Left colon (tissue), 2 donors: Measurements from ENCODE around the gene KCNK13. TPM values are rescaled to one million over a fixed set of nuclear protein-coding genes. Genes with fewer than 3 reads are reported as not detected.

Source experiments
- ATAC-seq: fragments of 200-7000 bp; cut with Tn5 transposase; one replicate; pipeline ENCODE4 v1.9.1; 2020; ENCODE audit warnings: mild to moderate bottlenecking, moderate library complexity
- DNase-seq, 2 donors: peaks; one replicate each; pipeline ENCODE4 v3.0.0-alpha.2; 2020
- intact Hi-C, 2 donors: fragments of 100-400 bp; cut with DNase I in 1 of 2; cut with micrococcal nuclease in 1 of 2; formaldehyde crosslinking; loops; one replicate each; pipeline versions ENCODE4 v1.11.2 to v1.14.0; 2022; cut with DNase I, micrococcal nuclease
- total RNA-seq, 2 donors: library from RNA; stranded (reverse); fragmentation: NEBNext Ultra II Directional; extraction: Animal tissue kit (Norgen Biotek cat#: 25700); gene quantifications; one replicate each; pipeline ENCODE4 v1.2.1, GENCODE V29; 2021
- donor health status: DM: no; HTN: no; CAD: no.
- donor health status: DM: yes; HTN: yes; CAD: no.

KCNK13 gene
- total RNA-seq, 2 donors from 2014 or later: 0.15 to 0.59 TPM

DNA sequence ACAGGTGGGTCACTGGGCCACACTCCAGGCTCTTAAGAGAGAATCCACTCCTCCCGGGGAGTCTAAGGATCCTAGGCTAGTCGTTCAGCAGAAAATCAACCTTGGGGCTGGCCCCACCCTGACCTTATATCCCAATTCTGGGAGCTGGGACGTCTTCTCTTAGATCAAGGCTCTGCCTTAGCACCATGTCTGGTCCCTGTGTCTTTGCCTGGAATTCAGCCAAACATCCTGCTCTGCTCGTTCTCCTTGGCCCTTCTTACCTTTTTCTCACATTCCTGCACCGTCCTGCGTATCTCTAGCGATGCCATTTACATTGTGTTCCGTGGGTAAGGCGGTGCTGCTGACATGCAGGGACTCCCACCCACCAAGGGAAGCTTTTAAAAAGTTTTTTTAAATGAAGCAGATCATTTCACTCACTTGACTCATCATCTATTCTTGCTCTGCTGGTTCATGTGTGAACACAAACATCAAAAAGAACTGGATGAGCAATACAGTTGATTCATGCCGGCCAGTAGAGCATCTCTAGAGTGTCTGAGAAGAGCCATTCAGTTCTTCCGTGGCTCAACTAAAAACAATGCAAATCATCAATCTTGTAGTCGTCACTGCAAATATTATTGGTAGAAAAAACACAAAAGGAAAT, 50.2 kb downstream of the KCNK13 start:
- ATAC-seq: no peak
- intact Hi-C loops: no loop called here
- no peak for DNase-seq

DNA sequence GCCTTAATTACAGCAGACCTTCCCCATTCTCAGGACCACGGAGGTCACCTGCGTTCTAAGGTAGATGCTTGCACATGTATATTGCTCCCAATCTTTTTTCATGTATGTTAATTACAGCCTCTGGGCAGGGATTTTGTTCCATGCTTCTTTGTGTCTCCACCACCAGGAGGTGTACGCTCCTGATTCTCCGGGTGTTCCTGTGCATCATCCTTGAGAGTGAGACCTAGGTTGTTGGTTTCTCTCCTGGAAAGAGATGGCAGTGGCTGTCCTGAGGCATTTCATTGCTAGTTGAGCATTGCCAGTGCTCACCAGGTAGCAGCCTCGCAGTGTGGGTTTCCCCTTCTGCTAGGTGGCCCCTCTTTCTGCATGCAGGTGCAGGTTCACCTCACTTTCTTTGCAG, 52.8 kb downstream of the KCNK13 start:
- no peak for DNase-seq
- intact Hi-C loops: no loop called here
- no peak for ATAC-seq

DNA sequence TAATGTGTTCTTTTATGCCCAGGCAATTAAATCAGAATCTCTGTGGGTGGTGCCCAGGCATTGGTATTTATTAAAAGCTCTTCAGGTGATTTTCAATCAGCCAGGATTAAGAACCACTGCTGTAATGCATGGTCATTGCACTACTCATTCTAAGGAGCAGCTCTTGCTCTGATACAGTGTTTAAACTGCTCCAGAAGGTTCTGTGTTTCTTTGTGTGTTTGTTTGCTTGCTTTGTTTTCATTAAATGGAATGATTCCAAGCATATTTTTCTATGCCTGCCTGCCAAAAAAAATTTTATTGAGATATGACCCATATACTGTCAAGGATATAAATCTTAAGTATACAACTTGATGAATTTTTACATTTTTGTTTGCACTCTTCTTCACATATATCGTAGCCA, 54.0 kb downstream of the KCNK13 start:
- DNase-seq (no peak), ATAC-seq (no peak)

DNA sequence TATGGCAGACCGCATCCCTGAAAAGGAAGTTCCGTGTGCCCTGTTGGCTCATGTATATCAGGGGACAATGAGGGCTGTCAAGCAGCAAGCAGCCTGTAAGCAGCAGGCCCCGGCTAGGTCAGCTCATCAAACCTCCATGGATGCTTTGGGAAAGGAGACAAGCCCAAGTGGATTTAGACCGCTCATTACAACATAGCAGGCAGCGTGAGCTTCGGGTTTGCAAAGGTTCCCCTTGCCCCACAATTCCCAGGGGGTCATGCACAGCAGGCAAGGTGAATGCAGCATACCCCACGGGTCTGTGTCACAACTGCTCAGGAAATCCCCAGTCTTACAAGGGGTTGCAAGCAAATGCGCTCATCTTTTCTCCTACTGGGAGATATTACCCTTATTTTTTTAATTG, 54.6 kb downstream of the KCNK13 start:
- DNase-seq (no peak), ATAC-seq (no peak)
- intact Hi-C loops: no loop called here

More for the DNA sequence above, 54.0 kb downstream of the KCNK13 start:
- intact Hi-C loops: no loop called here

DNA sequence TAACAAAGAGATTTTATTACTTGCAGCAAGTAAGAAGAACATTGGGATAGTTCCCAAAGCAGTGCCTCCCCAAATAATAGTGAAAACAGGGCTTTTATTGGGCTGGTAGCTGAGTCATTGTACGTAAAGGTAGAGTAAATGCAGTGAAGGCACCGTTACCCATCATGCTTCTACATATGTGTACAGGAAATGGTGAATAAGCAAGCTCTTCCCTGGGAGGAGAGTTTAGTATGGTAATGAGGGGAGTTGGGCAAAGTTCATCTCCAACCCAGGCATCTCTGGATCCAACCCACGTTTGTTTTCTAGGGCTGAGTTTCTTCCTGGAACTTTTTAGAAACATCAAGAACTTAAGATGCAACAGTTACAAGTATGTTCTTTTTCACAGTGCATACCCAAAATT, 56.2 kb downstream of the KCNK13 start:
- DNase-seq (no peak), ATAC-seq (no peak)
- intact Hi-C loops: no loop called here

DNA sequence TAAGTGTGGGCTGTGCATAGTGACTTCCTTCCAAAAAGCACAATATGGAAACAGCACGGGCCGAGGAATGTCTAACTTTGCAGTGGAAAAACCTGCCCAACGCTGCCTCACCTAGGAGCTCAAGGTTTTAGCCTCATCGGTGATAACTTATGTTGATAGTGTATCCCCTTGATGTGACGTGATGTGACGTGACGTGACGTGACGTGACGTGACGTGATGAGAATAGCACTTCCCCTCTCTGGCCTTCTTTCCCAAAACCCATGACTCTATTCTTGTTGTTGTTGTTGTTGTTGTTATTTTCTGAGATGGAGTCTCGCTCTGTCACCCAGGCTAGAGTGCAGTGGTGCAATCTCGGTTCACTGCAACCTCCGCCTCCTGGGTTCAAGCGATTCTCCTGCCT, 64.5 kb downstream of the KCNK13 start:
- intact Hi-C loops: no loop called here
- ATAC-seq (no peak), DNase-seq (no peak)

DNA sequence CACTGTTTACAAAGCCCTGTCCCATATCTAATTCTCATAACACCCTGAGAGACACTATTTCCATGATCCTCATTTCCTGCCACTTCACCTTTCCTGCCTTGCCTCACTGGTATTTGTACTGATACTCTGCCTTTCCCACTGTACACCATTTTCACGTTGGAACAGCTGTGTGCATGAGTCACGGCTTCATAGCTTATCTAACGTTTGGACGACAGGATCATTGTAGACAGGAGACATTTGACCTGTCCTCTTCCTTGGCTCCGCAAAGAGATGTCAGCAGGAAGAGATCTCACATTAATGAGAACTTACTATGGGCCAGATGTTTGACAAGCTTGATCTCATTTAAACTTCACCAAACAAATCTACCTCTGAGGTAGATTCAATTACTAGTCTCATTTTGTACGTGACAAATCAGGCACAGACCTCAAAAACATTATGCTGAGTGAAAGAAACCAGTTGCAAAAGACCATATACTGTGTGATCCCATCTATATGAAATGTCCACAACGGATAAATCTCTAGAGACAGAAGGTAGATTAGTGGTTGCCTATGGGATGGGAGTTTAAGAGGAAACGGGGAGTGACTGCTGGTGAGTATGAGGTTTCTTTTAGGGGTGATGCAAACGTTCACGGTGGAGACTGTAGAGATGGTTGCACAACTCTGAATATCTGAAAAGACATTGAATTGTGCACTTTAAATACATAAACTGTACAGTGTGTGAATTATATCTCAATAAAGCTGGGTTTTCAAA, 71.2 kb downstream of the KCNK13 start:
- DNase-seq (no peak), ATAC-seq (no peak)
- intact Hi-C loops: no loop called here

DNA sequence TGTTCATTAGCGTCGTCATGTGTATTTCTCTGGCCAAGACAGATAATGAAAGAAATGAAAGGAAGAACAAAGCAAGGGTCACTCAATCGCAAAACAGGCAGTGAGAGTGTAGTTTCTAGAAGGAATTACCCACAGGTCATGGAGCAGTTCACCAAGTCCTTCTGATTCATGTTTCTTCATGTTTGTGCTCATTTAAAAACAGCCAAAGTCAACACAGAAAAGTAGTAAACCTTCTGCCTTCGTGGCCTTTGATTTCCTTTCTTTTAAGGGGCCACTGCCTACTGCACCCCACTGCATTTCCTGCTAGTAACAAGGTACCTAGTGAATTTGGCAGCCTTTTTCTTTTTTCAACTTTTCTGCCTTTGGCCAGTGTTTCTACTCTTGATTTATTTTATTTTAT, 75.1 kb downstream of the KCNK13 start:
- no peak for DNase-seq
- intact Hi-C loops: no loop called here
- no peak for ATAC-seq

DNA sequence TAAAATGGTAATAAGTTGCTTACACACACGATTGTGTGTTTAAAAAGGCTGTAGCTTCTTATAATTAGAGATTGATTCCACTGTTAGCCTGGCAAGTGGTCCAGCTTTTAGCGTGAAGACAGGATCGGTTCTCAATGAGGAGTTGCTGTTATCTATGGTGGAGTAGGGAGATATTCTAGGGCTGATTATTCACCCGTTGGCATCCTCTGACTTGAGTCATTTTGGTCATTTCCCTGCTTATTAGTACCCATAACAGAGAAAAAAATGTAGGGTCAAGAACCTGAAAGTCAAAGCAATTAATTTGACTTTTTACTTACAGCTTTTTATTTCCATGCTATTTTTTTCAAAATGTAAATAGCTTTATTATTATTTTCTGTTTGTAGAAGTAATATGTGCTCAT, 76.0 kb downstream of the KCNK13 start:
- DNase-seq (no peak), ATAC-seq (no peak)
- intact Hi-C loops: no loop called here

DNA sequence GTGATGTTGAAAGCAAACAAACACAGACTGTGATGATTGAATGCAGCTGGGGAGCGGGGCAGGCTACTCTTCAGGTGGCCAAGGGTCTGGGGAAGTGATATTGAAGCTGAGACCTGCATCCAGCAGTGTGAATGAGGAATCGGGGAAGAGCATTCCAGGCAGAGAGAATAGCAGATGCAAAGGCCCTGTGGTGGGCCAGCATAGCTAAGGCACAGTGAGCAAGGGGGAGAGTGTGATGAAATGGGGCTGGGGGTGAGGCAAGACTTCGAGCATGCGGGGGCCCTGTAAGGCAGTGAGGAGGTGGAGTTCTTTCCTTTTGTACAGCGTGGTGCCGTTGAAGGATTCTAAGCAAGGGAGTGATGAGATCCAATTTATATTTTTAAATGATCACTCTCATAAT, 77.4 kb downstream of the KCNK13 start:
- intact Hi-C loops: no loop called here
- no peak for ATAC-seq
- DNase-seq: no peak

DNA sequence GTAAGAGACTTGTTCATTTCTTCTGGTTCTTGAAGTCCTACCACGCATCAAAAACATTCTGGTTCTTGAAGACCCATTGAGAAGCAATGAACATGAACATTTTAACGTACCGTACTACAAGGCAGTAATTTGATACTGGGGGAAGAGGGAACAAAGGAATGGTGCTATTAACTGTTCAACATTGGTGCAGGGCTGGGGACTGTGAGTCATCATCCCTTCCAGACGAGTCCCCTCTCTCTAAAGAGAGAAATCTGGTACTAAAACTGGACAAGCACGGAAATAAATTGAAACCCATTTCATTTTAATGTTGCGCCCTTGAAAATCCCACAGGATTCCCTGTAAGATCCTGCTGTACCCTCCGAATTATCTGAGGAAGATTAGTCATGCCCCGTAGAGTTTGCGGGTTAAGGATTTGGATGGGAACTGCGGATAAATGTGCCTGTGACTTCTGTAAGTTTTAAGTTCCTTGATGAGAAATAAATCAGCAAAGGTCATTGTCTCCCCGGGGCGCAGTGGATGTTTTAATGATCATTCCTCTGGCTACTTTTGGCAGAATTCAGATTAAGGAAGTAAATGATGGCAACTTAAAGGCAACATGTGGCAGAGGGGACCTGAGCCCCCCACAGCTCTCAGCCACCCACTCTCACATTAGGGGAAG, 78.6 kb downstream of the KCNK13 start:
- intact Hi-C loops: no loop called here
- DNase-seq (no peak), ATAC-seq (no peak)

DNA sequence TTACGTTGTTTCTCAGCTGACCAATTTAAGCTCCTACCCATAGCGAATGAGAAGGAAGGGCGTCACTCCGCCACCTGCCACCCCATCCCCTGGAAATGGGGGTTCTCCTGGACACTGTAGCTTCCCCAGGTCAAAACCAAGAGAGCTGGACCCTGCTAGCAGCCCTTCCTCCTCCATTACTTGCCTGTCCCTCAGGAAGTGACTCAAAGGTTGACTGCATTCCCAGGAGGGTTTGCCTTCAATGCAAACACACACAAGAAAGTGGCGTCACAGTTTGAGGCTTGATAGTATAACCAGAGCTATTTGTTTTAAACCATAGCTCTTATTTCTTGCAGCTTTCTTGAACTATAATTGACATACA, 79.1 kb downstream of the KCNK13 start:
- ATAC-seq: no peak
- intact Hi-C loops: no loop called here
- no peak for DNase-seq

DNA sequence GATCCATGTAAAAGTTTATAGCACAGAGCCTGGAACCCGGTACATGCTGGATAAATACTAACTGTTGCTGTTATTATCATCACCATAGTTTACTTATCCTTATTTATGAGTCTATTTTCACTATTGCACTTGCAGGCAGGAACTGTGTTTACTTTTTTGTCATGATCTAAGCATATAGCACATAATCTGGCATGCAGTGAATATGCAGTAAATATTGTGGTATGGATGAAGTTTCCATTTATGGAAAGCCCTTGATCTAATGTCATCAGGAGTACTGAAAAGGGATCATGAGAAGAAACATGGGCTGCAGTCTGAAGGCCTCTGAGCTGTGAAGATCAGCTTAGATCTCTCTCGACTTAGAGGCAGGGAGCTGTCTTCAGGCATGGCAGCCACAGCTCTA, 91.6 kb downstream of the KCNK13 start:
- intact Hi-C loops: no loop called here

DNA sequence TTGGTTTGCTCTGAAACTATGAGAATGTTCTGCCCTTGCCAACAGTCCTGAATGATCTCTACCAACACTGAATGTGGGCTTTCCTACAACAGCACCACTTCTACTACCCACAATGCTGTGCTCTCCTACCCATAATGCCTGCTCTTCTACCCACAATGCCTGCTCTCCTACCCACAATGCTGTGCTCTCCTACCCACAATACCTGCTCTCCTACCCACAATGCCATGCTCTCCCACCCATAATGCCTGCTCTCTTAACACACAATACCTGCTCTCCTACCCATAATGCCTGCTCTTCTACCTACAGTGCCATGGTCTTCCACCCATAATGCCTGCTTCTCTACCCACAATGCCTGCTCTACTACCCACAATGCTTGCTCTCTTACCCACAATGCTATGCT, 92.3 kb downstream of the KCNK13 start:
- intact Hi-C loops: no loop called here
- DNase-seq: no peak
- ATAC-seq: no peak

More for the DNA sequence above, 91.6 kb downstream of the KCNK13 start:
- DNase-seq: no peak
- no peak for ATAC-seq

DNA sequence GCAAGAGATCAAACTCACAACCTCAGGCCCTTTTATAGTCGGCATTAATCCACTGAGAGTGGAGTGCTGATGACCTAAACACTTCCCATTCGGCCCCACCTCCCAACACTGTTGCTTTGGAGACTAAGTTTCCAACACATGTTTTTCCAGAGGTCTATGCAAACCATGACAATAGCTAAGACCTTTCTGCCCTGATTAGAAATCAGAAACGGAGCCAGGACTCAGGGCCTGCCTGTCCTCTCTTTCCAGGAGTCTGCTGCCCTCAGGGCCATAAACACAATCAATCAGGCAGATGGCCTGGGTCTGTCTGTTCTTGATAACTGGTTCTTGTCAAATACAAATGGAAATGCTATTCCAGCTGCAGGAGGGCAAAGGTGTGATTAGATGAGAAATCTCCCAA, 97.4 kb downstream of the KCNK13 start:
- ATAC-seq (no peak), DNase-seq (no peak)
- intact Hi-C loops: no loop called here

DNA sequence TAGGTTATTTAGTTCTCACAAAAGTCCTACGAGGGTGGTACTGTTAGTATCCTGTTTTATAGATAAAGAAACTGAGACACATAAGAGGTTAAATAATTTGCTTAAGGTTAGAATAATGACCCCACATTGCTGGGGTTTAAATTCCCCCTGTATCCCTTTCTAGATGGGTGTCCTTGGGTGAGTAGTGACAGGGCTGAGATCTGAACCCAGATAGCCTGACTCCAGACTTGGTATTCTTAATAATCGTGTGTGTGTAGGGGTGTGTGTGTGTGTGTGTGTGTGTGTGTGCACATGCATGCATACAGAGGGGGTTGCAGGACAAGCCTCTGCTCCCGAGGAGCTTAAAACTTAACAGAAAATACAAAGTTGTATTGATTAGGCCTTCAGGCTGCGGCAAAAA, 97.9 kb downstream of the KCNK13 start:
- intact Hi-C loops: no loop called here
- no peak for DNase-seq
- ATAC-seq: no peak

DNA sequence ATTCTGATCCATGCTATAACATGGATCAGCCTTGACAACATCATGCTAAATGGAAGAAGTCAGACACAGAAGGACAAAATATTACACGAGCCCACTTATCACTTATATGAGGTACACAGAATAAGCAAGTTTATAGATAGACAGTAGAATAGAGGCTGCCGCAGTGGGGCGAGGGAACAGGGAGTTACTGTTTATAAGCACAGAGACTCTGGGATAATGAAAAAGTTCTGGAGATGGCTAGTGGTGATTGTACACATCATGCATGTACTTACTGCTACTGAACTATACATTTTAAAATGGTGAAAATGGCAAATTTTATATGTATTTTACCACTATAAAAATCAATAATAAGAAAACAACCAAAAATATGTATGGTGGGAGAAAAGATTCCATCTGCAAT, 99.3 kb downstream of the KCNK13 start:
- no peak for ATAC-seq
- intact Hi-C loops: no loop called here
- DNase-seq: no peak

DNA sequence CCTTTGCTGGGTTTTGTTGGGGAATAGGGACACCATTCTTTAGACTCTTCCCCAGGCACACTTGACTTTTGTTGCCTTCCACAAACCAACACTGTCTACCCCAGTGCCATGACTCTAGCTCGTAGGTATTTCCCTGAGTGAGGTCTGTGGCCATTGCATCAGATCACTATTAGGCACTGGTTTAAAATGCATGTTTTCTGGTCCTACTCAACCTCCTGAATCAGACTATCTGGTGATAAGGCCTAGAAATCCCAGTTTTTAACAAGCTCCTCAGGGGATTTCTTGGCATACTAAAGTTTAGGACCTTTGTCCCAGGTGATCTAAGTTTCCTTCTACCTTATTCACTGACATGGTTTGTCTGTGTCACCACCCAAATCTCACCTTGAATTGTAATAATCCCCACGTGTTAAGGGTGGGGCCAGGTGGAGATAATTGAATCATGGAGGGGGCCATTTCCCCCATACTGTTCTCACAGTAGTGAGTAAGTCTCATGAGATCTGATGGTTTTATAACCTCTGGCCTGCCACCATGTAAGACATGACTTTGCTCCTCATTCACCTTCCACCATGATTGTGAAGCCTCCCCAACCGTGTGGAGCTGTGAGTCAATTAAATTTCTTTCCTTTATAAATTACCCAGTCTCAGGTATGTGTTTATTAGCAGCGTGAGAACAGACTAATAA, 106.8 kb downstream of the KCNK13 start:
- intact Hi-C loops: no loop called here
- ATAC-seq (no peak), DNase-seq (no peak)

DNA sequence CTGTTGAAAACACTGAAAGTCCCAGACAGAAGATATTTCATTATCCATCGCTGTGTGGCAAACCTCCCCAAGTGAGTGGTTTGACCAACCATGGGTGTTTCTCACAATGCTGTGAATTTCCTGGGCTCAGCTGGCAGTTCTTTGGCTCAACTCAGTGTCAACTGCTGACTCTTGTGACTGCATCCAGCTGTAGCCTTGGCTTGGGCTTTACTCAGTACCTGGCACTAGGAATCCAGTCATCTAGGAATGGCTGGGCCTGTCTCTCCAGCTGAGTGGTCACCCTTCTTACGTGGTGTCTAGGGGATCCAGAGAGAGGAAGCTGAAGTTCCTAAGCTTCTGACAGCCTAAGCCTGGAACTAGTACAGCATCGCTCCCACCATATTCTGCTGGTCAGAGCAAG, 113.8 kb downstream of the KCNK13 start:
- ATAC-seq (no peak), DNase-seq (no peak)
- intact Hi-C loops: no loop called here
